GM21360 (cell line): ENCODE results near the gene ZMYND12.

Source experiments
- ATAC-seq: cut with Tn5 transposase; IDR thresholded peaks from one replicate; pipeline ENCODE4 v1.9.1; 2021; ENCODE audit warnings: mild to moderate bottlenecking, moderate library complexity; ENCODE audit not compliant: unreplicated experiment

ZMYND12 gene

DNA sequence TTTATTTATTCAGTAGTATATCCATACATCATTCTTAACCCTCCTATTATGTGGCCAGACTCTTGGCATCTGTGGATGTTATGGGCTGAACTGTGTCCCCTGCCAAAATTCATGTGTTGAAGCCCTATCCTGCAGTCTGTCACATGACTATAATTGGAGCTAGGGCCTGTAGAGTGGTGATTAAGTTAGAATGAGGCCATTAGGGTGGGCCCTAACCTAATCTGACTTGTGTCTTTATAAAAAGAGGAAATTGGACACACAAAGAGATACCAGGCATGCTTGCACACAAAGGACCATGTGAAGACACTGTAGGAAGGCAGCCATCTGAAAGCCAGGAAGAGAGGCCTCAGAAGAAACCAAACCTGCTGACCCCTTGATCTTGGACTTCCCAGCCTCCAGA, 6.6 kb downstream of the ZMYND12 start:
- ATAC-seq = no peak

DNA sequence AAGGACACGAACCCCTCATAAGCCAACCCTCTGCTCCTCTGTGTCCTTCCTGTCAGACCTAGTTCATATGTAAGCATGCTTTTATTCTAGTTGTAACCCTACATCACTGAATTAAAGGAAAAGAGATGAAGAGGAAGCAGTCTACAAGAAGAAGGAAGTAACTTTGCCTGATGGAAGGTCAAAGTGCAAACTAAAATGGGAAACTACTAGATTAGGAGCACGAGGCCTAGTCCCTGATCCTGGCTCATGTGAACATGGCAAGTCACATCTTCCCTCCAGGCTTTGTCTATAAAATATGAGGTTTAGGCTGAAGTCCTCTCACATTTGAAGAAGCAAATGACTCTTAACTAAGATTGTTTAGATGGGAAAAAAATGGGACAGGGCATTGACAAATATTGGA, 13.2 kb downstream of the ZMYND12 start:
- no peak for ATAC-seq

DNA sequence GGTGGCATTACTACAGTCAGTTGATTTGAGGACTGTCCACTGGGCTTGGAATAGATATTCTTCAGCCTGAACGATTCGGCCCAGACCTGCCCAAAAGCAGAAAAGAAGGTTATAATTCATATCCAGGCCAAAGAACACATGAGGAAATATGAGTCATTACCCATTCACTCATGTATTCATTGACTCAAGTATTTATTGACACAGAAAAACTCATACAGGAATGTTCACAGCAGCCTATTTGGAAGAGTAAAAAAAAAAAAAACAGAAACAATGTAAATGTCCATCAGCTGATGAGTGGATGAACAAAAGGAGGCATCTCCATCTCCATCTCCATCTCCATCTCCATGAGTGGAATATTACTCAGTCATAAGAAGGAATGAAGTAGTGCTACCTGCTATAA, 15.9 kb downstream of the ZMYND12 start:
- no peak for ATAC-seq

DNA sequence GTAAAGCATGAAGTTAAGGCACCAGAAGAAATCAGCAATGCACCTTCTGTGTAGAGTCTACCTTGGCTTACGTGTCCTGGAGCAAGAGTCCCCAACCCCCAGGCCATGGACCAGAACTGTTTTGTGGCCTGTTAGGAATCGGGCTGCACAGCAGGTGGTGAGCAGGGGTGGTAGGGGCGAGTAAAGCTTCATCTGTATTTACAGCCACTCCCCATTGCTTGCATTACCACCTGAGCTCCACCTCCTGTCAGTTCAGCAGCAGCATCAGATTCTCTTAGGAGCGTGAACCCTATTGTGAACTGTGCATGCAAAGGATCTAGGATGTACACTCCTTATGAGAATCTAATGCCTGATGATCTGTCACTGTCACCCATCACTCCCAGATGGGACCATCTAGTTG, 21.5 kb downstream of the ZMYND12 start:
- ATAC-seq = no peak

DNA sequence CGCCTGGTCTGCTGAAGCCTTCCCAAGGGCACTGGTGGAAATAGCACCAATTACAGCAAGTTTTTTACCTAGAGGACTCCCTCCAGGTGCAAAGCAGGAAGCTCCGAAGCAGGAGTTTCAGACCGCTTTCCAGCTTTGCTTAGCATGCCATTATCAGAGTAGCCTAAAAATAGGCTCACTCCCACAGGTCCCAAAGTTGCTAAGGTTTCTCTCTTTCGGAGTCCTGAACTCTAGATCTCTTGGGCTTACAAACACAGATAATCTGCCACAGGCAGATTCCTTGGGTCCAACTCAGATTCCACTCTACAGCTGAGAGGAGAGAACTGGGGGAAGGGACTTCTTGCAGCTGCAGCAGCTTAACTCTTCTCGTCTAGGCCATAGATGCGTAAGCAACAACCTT, 22.5 kb downstream of the ZMYND12 start:
- ATAC-seq = no peak

DNA sequence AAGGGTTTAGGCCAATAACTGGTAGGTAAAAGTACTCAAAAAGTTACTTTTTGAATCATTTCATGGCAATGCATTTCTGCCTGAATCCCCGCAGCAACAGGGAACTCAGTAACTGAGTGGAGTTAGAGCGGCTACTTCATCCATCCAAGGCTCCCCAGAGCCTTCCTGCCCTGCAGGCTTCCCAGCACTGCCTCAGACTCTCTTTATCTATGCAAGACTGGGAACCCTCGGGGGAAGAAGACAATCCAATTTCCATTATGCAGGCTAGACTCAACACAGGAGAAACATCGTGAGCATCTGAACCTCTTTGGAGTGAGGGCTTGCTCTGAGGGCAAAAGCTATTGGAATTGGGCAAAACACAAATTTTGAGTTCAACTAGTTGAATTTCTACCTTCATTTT, 23.1 kb downstream of the ZMYND12 start:
- ATAC-seq = no peak

DNA sequence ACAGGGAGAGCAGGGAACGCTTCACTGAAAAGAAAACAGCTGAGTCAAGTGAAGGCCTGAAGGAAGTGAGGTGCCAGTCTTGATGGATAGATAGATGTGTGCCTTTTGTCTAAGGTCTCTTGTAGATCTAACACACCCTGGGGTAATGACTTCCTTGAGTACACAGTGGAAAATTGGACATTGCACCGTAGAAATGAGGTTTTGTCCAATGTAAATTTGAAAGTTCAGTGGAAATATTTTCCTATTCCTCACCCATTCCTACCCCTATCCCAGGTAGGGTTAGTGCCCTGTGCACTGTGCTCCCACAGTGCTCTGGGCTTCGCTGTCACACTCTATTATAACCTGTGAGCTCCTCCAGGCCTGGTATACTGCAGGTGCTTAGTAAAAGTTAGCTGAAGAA, 24.3 kb downstream of the ZMYND12 start:
- ATAC-seq = no peak

DNA sequence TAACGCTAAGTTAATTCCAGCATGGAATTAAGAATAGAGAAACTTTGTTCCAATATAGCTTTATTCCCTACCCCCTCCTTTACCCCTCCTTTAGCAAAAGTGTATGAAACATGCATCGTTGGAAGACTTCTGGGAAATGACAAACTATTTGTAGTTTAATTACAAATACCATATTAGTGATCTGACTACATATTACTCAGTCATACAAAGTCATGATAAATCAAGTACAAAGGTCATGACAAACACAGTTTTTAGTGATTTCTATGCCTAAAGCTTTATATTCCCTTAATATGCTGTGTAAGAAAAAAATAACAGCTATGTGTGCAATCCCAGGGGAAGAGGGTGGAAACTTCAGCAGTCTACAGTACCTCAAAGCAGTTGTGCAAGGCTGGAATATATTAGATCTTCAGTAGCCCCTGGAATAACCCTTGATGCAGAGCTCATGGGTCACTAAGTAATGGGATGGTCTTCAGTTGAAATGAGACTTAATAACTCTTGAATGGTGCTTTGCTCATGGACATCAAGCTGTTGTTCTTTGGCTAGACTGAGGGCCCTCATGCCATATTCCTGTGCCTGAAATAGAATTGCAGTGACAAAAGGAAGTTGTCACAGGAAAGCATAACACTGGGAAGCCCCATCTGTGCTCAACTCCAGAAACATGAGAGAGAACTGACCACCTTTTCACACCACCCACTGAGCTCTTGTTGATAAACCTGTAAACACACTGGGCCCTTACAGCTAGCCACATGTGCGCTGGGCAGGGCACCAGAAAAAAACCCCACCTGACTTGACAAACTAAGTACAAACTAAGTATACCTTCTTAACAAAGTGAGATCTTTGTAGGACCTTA, 25.3 kb downstream of the ZMYND12 start:
- no peak for ATAC-seq

DNA sequence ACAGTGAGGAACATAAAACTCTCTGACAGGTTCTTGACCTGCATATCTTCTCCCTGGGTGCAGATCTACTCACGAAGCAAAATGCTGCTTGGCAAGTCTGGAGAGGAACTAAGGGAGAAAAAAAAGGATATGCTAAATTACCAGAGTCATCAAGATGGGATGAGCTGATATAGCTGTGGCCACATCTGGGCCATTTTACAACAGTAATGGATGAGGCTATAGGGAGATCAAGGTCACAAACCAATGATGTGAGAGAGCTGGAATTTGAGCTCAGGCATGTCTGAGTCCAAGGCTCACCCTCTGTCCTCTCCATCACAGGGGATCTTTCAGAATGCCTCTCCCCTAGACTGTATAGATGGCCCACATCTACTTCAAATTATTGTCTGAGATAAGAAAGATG, 26.2 kb downstream of the ZMYND12 start:
- ATAC-seq = no peak

DNA sequence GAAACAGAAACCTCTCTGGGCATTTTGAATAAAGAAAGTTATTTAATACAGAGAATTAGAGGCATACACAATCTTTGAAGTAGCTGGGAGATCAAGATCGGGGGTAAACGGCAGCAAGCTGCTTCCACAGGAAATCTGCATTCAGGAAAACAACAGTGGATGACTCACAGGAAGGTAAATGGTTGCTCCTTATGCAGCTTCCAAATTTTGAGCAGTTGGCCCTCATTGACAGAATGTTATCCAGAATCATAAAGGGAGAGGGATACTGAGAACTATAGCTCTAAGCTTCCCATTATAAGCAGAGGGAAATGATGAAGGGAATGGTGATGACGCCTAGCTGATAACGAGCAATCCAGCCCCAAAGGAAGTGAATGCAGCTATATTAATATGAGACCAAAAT, 28.6 kb downstream of the ZMYND12 start:
- ATAC-seq = no peak

DNA sequence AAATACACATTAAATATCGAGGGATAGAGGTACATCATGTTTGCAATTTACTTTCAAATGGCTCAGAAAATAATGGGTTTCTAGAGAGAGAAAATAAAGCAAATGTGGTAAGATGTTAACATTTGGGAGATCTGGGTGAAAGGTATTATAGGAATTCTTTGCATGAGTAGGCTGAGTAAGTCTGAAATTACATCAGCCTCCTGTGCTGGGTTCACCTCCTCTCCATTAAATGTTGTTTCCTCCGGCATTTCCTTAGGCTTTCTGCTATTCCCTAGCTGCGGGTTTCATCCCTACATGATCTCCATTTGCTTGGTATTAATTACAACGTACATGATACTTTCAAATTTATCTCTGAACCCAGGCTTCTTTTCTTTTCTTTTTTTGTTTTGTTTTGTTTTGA, 31.6 kb downstream of the ZMYND12 start:
- no peak for ATAC-seq

DNA sequence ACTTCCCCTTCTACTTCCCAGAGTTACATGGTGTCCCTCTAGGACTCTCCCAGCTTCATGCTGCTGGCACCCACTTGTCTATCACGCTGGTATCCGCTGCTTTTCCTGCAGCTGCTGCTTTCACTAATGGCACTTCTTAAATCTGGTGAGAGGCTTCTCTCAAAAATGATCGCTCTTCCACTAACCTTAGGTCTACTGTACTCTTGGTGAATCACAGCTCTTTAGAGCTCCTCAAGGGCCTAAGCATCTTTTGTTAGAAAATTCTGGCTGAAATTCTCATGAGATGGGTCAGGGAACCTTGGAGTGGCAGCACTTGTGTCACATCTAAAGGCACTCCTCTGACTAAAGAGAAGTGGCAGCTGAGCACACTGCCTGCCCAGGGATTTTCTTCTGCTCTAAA, 32.1 kb downstream of the ZMYND12 start:
- no peak for ATAC-seq

DNA sequence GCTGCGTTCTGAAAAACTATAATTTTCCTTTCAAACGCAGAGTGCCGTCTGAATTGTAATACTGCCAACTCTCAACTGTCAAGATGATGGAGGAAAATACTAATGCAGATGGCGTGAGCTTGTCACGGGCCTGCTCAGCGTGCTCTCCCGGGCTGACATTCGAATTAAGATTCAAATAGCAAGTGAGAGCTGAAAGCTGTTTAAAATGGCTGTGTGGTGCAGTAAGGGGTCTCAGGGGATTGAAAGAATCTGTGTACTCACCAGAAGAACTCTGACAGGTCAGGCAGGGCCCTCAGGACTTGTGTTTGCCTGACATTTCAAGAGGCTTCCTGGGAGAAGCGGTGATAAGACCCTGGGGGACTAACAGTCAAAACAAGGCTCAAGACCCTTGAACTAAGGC, 33.1 kb downstream of the ZMYND12 start:
- no peak for ATAC-seq

DNA sequence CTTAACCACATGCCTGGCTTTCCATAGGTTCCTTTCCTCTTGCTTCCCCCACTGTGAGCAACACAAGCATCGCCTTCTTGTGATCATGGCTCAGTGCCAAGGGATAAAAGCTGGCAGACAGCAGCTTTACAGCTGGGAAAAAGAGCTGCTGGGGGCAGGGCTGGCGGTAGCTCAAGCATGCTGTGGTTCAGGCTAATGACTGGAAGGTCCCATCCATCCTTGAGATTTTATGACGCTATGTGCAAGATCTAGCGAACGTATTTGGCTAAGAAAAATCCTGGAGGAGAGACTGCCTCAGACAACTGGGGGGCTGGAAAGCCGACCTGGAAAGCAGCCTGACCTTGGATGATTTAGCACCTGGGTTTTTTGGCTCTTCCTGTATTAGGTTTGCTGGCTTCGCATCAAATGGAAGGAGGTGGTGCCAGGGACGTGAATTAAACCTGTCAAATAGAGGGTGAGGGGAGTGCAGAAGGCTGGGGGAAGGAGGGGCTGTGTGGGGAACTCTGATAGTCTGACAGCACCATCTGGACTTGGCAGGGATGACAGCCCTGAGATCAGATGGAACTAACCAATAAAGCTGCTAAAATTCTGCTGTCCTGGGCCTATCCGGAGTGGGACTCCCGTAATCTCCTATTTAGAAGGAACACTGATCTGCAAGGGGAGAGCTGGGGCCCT, 34.8 kb downstream of the ZMYND12 start:
- no peak for ATAC-seq

DNA sequence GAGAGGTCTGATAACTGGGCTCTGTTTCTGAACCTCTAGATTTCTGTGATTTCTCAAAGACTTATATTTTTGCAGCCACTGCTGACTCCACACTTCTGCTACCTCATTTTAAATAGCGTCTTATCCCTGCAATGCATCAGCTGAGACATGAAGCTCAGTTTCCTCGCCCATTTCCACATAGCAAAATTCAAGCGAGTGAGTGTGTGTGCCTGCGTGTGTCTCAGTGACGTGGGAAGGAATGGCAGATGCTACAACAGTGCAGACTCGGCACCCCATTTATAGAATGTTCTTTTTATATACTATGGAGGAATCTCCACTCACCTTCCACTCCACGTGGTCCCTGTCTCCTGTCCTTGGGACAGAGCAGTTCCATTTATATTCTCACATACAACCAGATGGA, 35.7 kb downstream of the ZMYND12 start:
- no peak for ATAC-seq

DNA sequence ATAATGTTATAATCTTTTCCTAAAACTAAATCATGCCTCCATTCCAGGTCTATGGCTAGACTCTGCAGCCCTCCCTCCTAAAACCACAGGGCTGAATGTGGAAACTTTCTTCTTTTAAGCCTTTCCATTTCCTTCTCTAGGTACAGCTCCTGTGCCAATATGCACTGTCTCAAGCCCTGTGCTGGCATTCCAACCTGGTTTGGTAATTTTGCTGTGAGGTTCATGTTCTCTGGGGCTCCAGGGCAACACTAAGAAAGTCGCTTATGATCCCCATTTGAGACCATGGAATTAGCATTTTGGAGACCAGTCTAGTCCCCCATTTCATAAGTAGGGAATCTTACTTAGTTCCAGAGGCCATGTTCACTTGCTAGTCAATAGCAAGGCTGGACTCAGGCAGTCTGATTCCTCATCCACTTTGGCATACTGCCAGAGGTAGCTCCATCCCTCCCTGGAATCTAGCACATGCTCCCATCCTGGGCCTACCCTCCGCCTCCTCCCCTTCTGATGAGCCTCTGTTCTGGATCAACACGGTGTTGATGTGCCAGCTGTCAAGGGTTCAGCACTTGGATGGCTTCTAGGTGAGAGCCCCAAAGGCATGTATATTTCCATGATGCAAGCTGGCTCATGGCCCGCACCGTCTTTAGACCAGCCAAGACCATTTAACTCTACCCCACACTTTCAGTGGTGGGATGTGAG, 36.5 kb downstream of the ZMYND12 start:
- no peak for ATAC-seq

DNA sequence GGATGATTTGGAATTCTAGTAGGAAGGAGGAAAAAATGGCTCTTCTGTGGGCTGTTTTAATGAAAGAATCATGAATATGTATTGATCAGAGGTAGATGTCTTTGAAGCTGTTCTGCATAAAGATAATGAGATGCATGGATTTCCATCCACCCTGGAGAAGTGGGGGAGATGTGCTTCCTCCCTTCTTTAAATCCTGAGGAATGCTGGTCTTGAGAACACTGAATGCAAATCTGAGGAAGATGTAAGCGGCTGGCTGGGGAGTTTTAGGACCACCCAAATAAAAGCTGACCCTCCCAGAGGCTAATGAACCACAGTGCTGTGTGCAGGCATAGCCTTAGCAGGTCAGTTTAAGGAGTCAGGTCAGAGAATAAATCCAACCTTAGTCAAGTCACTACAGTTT, 37.3 kb downstream of the ZMYND12 start:
- ATAC-seq = no peak

DNA sequence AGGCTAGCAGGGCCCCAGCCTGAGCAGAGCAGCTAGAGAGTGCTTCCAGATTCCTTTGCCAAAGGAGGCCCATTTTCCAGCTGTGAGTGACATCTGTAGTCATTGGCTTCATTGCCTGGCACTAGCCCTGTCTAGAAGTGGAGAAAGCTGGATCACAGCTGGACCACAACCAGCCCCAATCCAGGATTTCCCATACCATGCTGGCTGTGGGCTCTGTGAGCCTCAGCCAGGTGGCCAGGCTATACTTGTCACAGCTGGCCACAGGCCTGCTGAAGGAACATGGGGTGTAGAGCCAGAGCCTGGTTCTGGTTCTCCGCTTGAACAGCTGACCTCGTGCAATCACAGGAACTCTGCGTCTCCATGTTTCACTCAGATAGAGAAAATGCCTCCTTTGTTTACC, 38.7 kb downstream of the ZMYND12 start:
- ATAC-seq = no peak

DNA sequence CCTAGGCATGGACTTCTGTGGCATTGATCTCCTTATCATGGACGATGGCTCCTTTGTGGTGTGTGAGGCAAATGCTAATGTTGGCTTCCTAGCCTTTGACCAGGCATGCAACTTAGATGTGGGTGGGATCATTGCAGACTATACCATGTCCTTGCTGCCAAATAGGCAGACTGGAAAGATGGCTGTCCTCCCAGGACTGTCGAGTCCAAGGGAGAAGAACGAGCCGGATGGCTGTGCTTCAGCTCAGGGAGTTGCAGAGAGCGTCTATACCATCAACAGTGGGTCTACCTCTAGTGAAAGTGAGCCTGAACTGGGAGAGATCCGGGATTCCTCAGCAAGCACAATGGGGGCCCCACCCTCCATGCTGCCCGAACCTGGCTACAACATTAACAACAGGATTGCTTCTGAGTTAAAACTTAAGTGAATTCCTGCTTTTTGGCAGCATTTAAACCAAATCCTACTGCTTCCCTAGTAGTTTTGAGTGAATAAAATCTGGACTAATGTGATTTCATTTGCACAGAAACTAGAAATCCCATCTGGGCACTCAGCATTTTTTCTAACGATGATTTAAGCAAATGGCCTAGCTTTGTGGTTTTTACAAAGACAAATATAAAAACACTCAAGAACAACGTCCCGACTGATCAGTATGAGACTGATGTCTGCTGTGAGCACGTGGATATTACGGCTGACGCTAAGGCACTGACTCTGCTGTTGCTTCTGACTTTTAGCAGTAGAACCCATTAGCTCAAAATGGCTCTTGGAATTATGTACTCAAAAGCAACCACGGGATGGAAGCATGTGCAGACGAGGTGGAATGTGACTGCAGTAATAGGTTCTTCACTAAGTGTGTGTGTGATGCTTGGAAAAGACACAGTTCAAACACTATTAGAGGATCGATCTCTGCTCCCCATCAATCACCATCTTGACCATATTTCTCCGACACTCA, 41.0 kb downstream of the ZMYND12 start:
- ATAC-seq = no peak

DNA sequence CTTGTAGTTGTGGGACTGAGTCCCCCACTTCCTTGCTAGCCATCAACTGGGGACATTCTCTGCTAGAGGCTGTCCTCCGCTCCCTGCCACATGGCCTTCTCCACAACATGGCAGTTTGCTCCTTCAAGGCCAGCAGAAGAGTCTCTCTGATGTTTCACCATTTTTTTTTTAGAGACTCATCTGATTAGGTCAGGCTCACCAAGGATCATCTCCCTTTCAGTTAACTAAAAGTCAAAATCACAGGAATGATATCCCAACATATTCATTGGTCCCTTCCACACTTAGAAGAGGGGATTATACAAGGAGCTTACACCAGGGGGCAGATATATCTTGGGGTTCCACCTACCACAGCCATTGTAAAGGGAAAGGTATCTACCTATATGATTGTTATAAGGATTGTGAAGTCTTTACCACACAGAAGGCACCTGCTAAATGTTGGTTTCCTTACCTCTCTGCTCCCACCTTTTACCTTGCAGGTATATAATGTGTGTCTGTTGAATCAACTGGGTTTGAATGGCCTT, 51.9 kb downstream of the ZMYND12 start:
- no peak for ATAC-seq
